DLD1 (cell line): ENCODE data around the gene NELL1.

Source experiments
- in situ Hi-C: cut with HindIII; loops from 2 replicates; pipeline ENCODE4 v1.10.0; 2017; ENCODE audit warnings: low sequenced_read_pairs

NELL1 gene

GRCh38 chr11:21301981-21302380, 632.6 kb downstream of the NELL1 start:
- in situ Hi-C loops = no loop called here

DNA sequence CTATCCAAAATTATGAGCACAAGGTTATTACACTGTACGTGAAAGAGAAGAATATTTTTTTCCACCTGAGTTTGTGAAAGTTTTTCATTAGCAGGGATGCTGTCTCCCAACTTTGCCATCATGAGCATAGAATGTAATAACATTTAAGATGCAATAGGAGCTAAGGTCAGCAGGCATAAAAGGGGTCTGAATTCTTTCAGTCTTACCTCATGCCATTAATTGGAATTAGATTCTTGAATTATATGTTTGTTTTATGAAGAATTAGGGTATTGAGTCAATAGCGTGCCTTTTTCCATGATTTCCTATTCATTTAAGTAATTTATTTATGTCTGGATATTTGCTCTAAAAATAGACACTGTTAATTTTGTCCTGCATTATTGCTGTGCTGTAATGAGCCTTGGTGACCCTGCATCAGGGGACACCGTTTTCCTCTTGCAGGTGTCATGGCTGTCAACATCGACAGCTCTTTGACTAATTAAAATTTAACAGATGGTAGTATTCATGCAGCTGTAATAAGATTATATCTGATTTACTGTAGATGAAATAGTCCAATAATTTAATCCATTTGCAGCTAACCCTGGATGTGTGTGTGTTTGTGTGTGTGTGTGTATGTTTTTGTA, 637.5 kb downstream of the NELL1 start:
- in situ Hi-C loops = no loop called here

- in situ Hi-C loops = no loop called here
These were observed 638.5 kb downstream of the NELL1 start for GRCh38 chr11:21307874-21308273.

GRCh38 chr11:21316591-21316990, 647.2 kb downstream of the NELL1 start:
- in situ Hi-C loops = no loop called here

GRCh38 chr11:21321072-21321471, 651.7 kb downstream of the NELL1 start:
- in situ Hi-C loops = no loop called here

- in situ Hi-C loops = no loop called here
These were observed 652.1 kb downstream of the NELL1 start for GRCh38 chr11:21321530-21321929.

DNA sequence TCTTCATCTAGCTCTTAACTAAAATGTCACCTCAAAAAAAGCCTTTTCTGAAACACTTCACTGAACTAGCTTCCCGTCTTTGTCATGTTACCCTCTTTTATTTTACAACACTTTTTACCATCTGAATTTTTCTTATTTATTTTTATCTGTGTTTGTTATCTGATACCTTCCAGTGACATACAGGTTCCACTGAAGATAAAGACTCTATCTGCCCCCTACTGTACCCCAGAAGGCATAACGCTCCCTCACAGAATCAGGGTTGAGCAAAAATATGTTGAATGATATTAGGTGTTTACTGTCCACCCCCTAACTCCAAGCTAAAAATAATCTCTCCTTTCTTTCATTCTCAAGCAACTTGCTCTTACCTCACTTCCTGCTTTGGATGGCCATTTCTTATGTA, 654.2 kb downstream of the NELL1 start:
- in situ Hi-C loops = no loop called here

- in situ Hi-C loops = no loop called here
These were observed 673.8 kb downstream of the NELL1 start for GRCh38 chr11:21343204-21343603.

DNA sequence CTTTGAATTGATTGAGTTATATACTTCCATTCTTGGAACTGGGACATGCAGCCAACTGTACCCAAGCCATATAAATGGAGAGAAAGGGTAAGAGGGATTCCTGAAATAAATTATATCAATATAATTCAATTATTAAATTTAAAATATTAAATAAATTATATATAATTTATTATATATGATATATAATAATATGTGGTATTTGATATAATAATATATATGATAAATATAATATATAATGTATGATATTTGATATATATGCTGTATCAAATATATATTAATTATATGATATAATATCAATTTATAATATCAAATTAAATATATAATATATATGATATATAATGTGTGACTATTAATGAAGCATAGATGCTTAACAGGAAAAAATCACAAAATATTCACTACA, 677.0 kb downstream of the NELL1 start:
- in situ Hi-C loops = no loop called here

- in situ Hi-C loops = no loop called here
These were observed 681.2 kb downstream of the NELL1 start for GRCh38 chr11:21350613-21351012.

- in situ Hi-C loops = no loop called here
These were observed 684.0 kb downstream of the NELL1 start for GRCh38 chr11:21353425-21353824.

- in situ Hi-C loops = no loop called here
These were observed 695.7 kb downstream of the NELL1 start for GRCh38 chr11:21364866-21365624.

DNA sequence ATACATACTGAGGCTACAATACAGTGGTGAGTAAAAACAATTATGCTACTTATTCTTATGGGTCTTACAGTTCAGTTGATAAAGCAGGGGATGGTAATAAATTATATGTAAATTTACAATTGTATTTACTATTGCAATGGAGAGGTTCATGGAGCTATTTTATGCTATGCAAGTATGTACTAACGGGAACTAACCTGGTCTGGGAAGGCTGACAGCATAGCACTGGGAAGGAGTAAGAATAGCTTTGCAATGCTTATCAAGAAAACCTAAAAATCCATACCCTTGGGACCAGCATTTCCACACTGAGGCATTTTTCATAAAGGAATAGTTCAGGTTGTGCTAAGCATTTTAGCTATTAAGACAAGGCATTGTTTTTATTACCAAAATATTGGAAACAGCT, 700.6 kb downstream of the NELL1 start:
- in situ Hi-C loops = no loop called here

- in situ Hi-C loops = no loop called here
These were observed 701.7 kb downstream of the NELL1 start for GRCh38 chr11:21371044-21371443.

GRCh38 chr11:21372672-21373071, 703.3 kb downstream of the NELL1 start:
- in situ Hi-C loops = no loop called here

DNA sequence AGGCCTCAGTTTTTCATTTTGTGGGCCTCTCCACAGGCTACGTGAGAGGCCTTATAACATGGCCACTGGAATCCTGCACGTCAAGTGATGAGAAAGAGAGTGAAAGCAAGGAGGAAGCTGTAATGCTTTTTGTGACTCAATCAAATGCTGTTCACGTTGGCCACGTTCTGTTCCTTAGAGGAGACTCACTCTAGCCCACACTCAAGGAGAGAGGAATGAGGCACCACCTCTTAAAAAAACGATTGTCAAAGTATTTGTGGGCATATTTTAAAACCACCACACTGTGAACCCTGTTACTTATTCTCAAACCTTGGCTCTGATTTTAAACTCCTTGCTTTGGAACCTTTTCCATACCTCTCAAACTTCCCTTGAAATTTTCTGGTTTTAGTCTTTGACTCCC, 705.0 kb downstream of the NELL1 start:
- in situ Hi-C loops = no loop called here

- in situ Hi-C loops = no loop called here
These were observed 716.5 kb downstream of the NELL1 start for GRCh38 chr11:21385669-21386440.

- in situ Hi-C loops = no loop called here
These were observed 721.0 kb downstream of the NELL1 start for GRCh38 chr11:21390430-21390829.

DNA sequence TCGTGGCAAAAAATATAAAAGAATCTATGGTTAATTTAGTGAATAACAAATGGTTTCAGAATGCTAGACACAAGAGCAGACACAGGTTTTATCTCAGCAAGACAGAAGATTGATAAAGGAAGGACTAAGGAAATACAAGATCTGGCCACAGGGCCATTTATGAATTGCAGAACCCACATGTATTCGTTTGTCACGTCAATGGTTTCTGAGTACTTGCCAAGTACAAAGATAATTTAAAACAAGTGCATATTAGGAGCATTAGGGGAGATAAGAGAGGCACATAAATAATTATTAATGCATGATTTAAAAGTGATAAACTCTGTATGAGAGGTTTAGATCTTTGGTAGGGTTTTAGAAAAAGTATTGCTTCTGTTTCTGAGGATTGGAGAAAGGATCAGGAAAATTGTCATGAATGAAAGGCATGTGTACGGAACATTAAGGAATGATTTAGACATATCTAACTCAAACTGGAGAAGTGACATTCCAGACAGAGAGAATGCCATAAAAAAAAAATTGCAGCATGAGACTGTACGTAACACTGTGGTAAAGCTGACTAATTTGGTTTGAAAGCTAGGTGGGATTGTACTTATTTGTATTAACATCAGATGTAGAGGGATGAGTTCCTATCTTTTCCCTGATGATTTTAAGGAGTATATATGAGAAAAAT, 727.1 kb downstream of the NELL1 start:
- in situ Hi-C loops = no loop called here

GRCh38 chr11:21398195-21398594, 728.8 kb downstream of the NELL1 start:
- in situ Hi-C loops = no loop called here

DNA sequence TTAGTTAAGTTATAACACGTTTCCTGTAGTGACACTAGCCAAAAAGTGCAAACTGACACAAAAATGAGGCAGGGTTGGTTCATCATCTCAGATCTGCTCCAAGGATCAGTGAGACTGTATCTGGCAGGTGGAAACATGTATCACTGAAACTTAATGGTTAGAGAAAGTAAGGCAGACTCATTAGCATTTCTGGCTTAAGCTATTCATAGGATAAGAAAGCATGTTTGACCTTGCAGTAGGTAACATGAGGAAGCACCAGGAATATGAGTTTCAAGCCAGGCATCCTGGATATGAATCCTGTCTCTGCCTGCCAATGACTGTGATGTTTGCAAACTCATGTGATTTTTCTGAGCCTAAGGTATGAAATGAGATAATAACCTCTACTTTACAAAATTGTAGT, 732.1 kb downstream of the NELL1 start:
- in situ Hi-C loops = no loop called here
